CD4-positive, alpha-beta T cell treated with Interleukin-2 at 100 ng/mL for 4 hours (primary cell): Measurements from ENCODE around the gene WFDC10B.
"Not testable (repeated sequence)": the region's sequence is repeated elsewhere in the genome, so short reads cannot be mapped to it uniquely, and the experiment has no call there.

Source experiments
- DNase-seq: peaks from one replicate; pipeline ENCODE4 v3.0.0-alpha.2; 2020; ENCODE audit warnings: low spot score

WFDC10B gene

DNA sequence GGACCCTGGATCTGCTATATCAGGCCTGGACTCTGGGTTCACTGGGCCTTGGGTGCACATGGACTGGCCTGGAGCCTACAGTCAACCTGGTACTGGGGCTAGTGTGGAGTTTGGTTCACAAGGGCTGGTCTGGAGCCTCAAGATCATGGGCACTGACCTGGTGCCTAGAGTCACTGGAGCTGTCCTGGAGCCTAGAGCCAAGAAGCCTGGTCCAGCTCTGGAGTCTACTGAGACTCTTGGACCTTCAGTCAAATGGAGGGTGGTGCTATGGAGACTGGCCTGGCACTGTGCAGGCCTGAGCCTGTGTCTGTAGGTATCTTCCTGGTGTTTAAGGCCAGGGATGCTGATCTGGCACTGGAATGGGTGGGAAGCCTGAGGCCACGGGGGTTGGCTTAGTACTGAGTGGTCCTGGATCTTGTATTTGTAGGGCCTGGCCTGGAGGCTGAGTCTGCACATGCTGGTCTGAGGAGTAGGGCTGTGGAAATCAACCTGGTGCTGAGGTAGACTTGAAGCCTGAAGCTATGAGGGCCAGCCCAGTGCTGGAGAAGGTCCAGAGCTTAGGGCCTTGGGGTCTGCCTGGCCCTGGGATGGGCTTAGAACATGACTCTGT, 57.3 kb downstream of the WFDC10B start:
- no peak for DNase-seq

DNA sequence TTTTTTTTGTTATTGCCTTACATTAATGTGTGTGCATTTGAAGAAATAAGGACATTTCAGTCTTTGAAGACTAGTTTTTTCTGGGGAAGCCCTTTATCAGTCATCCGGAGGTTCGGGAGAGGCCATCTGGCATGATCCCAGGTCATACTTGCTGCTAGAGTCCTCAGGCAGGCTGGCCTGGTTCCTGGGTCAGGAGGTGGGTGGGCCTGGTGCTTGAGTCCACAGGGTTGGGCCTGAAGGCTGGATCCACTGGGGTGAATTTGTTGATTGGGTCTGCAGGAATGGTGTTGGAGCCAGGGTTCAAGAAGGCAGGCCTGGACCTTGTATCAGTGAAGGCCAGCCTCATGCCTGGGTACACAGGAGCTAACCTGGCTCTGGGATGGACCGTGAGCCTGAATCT, 57.9 kb downstream of the WFDC10B start:
- no peak for DNase-seq

DNA sequence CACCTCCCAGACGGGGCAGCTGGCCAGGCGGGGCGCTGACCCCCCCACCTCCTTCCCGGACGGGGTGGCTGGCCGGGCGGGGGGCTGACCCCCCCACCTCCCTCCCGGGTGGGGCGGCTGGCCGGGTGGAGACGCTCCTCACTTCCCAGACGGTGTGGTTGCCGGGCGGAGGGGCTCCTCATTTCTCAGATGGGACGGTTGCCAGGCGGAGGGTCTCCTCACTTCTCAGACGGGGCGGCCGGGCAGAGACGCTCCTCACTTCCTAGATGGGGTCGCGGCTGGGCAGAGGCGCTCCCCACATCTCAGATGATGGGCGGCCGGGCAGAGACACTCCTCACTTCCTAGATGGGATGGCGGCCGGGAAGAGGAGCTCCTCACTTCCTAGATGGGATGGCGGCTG, 59.0 kb downstream of the WFDC10B start:
- not testable (repeated sequence) for DNase-seq

DNA sequence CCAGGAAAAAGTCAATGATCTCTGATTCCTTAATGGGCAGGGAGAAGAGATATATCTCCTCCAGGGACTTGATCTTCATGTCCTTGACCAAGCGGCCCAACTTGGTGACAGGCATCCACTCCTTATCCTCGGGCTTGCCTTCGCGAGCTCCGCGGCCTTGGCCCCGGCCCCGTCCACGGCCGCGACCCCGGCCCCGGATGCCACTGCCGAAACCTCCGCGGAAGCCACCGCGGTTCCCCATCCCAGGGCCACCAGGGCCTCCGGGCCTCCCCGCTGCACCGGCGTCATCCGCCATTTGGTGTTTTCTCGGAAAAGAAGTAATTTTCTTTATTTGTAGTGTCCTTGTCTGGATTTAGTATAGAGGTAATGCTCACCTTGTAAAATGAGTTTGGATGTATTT, 63.7 kb downstream of the WFDC10B start:
- DNase-seq, result not testable (repeated sequence)

DNA sequence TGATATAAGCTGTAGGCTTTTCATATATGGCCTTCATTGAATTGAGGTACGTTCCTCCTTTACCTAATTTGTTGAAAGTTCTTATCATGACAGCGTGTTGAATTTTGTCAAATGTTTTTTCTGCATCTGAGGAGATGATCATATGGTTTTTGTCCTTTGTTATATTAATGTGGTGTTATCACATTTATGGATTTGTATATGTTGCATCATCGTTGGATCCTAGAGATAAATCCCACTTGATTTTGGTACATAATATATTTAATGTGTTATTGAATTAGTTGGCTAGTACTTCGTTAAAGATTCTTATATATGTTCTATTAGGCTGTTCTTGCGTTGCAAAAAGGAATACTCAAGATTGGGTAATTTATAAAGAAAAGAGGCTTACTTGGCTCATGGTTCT, 65.1 kb downstream of the WFDC10B start:
- no peak for DNase-seq

DNA sequence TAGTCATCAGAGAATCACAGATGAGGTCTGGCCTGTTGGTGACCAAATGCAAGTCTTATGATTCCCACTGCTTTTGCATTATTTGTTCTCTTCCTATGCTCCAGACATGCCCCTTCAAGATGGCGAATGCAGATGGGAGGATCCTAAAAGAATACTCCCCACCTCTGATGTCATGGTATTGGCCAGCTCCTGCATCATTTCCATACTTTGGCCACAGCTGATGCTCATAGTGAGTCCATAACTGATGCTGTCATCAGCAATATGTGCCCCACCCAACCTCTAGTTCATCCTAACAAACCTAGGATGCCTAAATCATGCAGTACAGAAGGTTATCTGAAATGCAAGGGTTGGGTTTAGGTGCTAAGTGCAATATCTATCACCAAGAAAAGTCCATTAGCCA, 68.3 kb downstream of the WFDC10B start:
- DNase-seq, result no peak
